Measurements from ENCODE around the gene CYP21A2. TPM values are rescaled to one million over a fixed set of nuclear protein-coding genes. Genes with fewer than 3 reads are reported as not detected.
A peak's percentile ranks its signal among the peaks of the same experiment; 100 is the strongest.

Gene CYP21A2
- total RNA-seq, 4 donors from 2014 or later: 0.16 to 0.41 TPM; not detected in 2

DNA sequence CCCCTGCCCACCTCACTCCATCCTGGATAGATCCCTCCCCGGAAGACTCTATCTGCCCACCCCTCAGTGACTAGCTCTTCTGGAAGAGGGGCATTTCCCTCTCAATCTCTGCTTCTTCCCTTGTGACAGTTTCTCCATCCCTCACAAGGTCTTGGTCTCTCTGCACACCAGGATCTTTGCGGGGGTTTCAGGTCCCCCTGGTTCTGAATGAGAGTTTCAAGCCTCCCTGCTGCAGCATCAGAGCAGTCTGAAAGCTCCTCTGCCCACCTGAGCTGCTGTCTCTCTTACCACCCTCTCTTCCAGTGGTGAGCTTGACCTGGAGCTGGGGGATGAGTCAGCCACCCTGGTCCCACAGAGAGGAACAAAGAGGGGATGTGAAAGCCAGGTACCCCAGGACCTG, 46.6 kb downstream of the CYP21A2 start:
- no peak for TF ChIP-seq POLR2A (IDR thresholded peaks at IDR 0.05)
- TF ChIP-seq, protein P1, sequence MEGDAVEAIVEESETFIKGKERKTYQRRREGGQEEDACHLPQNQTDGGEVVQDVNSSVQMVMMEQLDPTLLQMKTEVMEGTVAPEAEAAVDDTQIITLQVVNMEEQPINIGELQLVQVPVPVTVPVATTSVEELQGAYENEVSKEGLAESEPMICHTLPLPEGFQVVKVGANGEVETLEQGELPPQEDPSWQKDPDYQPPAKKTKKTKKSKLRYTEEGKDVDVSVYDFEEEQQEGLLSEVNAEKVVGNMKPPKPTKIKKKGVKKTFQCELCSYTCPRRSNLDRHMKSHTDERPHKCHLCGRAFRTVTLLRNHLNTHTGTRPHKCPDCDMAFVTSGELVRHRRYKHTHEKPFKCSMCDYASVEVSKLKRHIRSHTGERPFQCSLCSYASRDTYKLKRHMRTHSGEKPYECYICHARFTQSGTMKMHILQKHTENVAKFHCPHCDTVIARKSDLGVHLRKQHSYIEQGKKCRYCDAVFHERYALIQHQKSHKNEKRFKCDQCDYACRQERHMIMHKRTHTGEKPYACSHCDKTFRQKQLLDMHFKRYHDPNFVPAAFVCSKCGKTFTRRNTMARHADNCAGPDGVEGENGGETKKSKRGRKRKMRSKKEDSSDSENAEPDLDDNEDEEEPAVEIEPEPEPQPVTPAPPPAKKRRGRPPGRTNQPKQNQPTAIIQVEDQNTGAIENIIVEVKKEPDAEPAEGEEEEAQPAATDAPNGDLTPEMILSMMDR (IDR thresholded peaks at IDR 0.05 in 4 of 5, conservative IDR thresholded peaks at IDR 0.05 in 1 of 5): no peak
- peaks cover 0 to 5% (median 2%) of the 10 kb centered on the region in 3 donors for H3K27me3 ChIP-seq
- intact Hi-C loops (cut with DNase I; ENCODE audit: low total_unique reads): no loop called here
- H3K4me3 ChIP-seq: no peak overlapping the region
- ATAC-seq (no peak), DNase-seq (no peak)
- H3K36me3 ChIP-seq: no peaks in the 10 kb centered on the region
- H3K27ac ChIP-seq: no peak overlapping the region
- no peaks in the 10 kb centered on the region for H3K9me3 ChIP-seq
- in situ Hi-C loops (cut with MboI; ENCODE audit: low sequenced_read_pairs in 4 of 4): no loop called here
- no peaks in the 10 kb centered on the region for H3K4me1 ChIP-seq

GRCh38 chr6:32085759-32086459, 47.7 kb downstream of the CYP21A2 start:
- Histone ChIP-seq H3K27me3 (peaks cover 0 to 5% (median 2%) of the 10 kb centered on the region in 3 donors), H3K4me1 (no peaks in the 10 kb centered on the region), H3K27ac (peak overlapping the region in 1 of 4 donors; percentile 69), H3K36me3 (no peaks in the 10 kb centered on the region), H3K4me3 (no peak overlapping the region), H3K9me3 (no peaks in the 10 kb centered on the region)
- TF ChIP-seq, protein P1 (IDR thresholded peaks at IDR 0.05 in 4 of 5, conservative IDR thresholded peaks at IDR 0.05 in 1 of 5): no peak
- no peak for TF ChIP-seq POLR2A (IDR thresholded peaks at IDR 0.05)
- ATAC-seq: no peak
- in situ Hi-C loops (cut with MboI; ENCODE audit: low sequenced_read_pairs in 4 of 4) (no loop called here), intact Hi-C loops (cut with DNase I; ENCODE audit: low total_unique reads) (loop anchor here (2.0 kb wide), 1 partner anchor 27 kb away; no protein-coding TSS in a partner anchor)
- no peak for DNase-seq

DNA sequence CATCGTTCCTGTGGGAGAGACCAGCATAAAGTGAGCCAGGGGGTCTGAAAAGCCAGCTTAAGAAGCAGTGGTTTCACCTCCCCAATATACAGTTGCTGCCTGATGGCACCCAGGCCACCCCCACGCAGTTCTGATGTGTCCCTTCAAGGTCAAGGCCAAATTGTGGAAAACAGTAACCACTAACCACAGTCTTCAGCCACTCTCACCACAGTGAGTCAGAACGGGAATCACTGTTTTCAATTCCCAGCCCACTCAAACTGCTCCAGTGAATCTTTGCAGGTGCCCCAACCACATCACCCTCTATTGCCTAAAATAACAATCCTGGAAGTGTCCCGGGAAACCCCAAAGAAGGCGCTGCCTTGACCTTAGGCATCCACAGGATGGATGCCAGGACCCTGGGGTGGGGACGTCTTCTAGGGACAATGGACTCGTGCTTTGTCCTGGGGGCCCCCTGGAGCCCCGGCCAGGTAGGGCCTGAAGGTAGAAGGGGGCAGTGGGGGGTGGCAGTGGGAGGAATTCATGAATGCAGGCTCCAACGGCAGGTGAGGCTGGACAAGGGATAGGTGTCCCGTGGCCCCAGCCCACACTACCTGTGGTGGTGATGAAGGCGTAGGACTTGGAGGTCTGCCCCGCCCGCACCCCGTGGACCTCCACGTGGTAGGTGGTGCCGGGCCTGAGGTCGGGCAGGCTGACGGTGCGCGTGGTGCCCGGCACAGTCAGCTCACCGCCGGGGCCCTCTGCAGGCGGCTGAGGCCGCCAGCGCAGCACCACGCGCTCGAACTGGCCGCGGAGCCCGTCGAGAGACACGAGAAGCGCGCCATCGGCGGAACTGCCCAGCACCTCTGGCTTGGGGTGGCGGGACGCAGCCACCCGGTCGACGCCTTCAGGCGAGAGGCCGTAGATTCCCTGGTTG, 48.7 kb downstream of the CYP21A2 start:
- DNase-seq (no peak), ATAC-seq (no peak)
- Histone ChIP-seq H3K27me3 (peaks cover 0 to 5% (median 2%) of the 10 kb centered on the region in 3 donors), H3K9me3 (no peaks in the 10 kb centered on the region), H3K36me3 (no peaks in the 10 kb centered on the region), H3K27ac (peak overlapping the region; percentile 69 to 77 (median 74)), H3K4me3 (peak overlapping the region in 1 of 4 donors; percentile 28), H3K4me1 (no peaks in the 10 kb centered on the region)
- no peak for TF ChIP-seq POLR2A (IDR thresholded peaks at IDR 0.05)
- TF ChIP-seq, protein P1 (IDR thresholded peaks at IDR 0.05 in 4 of 5, conservative IDR thresholded peaks at IDR 0.05 in 1 of 5): no peak
- in situ Hi-C loops (cut with MboI; ENCODE audit: low sequenced_read_pairs in 4 of 4) (no loop called here), intact Hi-C loops (cut with DNase I; ENCODE audit: low total_unique reads) (loop anchor here (2.0 kb wide), 1 partner anchor 26 kb away; no protein-coding TSS in a partner anchor)

DNA sequence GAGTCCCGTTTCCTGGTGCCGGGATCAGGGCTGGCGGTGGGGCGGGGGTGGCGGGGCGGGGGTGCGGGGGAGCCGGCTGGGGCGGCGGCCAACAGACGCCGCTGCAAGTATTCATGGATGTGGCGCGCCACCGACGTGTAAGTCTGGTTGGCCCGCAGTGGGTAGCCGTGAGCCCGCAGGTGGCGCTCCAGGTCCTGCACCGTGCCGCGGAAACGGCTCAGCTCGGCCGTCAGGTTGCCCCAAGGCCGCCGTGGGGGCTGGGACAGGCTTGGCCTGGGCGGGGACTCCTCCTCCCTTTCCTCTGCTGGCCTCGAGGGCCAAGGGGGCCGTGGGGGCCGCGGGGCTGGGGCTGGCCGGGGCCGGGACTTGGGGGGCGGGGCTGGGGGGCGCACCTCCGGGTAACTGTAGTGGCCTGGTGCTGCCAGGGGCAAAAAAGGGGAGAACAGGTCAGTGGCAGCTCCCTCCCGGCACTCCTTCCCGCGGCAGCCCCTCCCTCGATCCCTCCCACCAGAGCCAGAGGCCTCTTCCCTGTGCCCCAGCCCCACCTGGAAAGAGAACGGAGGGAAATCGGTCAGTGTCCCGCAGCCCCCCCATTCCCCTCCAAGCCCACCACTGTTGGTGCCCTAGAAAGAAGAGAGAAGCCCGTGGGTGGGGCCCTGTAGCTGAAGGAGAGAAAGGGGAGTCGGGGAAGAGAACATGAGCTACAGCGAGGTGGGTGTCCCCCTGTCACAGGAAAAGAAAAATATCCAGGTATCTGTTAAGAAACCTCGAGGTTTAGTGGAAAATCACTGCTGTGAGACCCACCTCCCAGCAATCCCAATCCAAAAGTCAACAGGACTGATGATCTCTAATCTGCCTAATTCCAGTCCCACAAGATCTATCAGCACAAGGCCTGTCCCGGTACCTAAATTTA, 49.6 kb downstream of the CYP21A2 start:
- in situ Hi-C loops (cut with MboI; ENCODE audit: low sequenced_read_pairs in 4 of 4) (no loop called here), intact Hi-C loops (cut with DNase I; ENCODE audit: low total_unique reads) (loop anchor here (2.0 kb wide), 1 partner anchor 25 kb away; no protein-coding TSS in a partner anchor)
- peak; percentile 28 to 46 for DNase-seq
- TF ChIP-seq, protein P1 (IDR thresholded peaks at IDR 0.05 in 4 of 5, conservative IDR thresholded peaks at IDR 0.05 in 1 of 5): peak in 3 of 5 experiments; percentile 19 to 52 (median 49)
- TF ChIP-seq POLR2A (IDR thresholded peaks at IDR 0.05): no peak
- Histone ChIP-seq H3K4me3 (peak overlapping the region in 1 of 4 donors; percentile 28), H3K27me3 (peaks cover 0 to 5% (median 2%) of the 10 kb centered on the region in 3 donors), H3K4me1 (no peaks in the 10 kb centered on the region), H3K36me3 (no peaks in the 10 kb centered on the region), H3K27ac (peak overlapping the region; percentile 69 to 77 (median 74)), H3K9me3 (no peaks in the 10 kb centered on the region)
- ATAC-seq: peak; percentile 36 to 42
